ENCODE data around the gene SMARCAD1. TPM values are rescaled to one million over a fixed set of nuclear protein-coding genes. Genes with fewer than 3 reads are reported as not detected.
"Not testable (repeated sequence)": the region's sequence is repeated elsewhere in the genome, so short reads cannot be mapped to it uniquely, and the experiment has no call there.

SMARCAD1 gene
- total and polyA plus RNA-seq, 2 experiments from 2014 or later: 14.7 to 58.1 TPM

- peaks cover 5% of the 10 kb centered on the region for H3K36me3 ChIP-seq (replicated peaks; ENCODE audit: insufficient read depth, low read depth)
- 100% methylated on average over 1 of the region's 1 CpG for WGBS (ENCODE audit: low lambda C conversion rate, missing lambda C conversion rate)
Measured at GRCh38 chr4:94284889-94285288, 77.2 kb downstream of the SMARCAD1 start.

GRCh38 chr4:94285666-94286065, 78.0 kb downstream of the SMARCAD1 start:
- no peaks in the 10 kb centered on the region for H3K9me3 ChIP-seq (ENCODE audit: low read depth)
- no peaks in the 10 kb centered on the region for H3K9me2 ChIP-seq (replicated peaks; ENCODE audit: insufficient read depth)
- no peak overlapping the region for H3K4me2 ChIP-seq
- no peaks in the 10 kb centered on the region for H3K4me1 ChIP-seq (ENCODE audit: insufficient read depth)
- no peak overlapping the region for H3K4me3 ChIP-seq
- 94% methylated on average over 4 of the region's 4 CpGs for WGBS (ENCODE audit: low lambda C conversion rate, missing lambda C conversion rate)
- H3K27ac ChIP-seq: no peak overlapping the region
- no peaks in the 10 kb centered on the region for H3K79me2 ChIP-seq
- TF ChIP-seq, protein P1, sequence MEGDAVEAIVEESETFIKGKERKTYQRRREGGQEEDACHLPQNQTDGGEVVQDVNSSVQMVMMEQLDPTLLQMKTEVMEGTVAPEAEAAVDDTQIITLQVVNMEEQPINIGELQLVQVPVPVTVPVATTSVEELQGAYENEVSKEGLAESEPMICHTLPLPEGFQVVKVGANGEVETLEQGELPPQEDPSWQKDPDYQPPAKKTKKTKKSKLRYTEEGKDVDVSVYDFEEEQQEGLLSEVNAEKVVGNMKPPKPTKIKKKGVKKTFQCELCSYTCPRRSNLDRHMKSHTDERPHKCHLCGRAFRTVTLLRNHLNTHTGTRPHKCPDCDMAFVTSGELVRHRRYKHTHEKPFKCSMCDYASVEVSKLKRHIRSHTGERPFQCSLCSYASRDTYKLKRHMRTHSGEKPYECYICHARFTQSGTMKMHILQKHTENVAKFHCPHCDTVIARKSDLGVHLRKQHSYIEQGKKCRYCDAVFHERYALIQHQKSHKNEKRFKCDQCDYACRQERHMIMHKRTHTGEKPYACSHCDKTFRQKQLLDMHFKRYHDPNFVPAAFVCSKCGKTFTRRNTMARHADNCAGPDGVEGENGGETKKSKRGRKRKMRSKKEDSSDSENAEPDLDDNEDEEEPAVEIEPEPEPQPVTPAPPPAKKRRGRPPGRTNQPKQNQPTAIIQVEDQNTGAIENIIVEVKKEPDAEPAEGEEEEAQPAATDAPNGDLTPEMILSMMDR (IDR thresholded peaks at IDR 0.05; ENCODE audit: poor library complexity): no peak
- TF ChIP-seq EZH2 (IDR thresholded peaks at IDR 0.05; ENCODE audit: borderline replicate concordance) (no peak), EZH2phosphoT487 (IDR thresholded peaks at IDR 0.05; ENCODE audit: low read depth, severe bottlenecking, unreplicated experiment) (no peak)
- H4K20me1 ChIP-seq (ENCODE audit: insufficient read depth, poor library complexity, severe bottlenecking): no peaks in the 10 kb centered on the region
- DNase-seq (ENCODE audit: low spot score): no peak
- no peaks in the 10 kb centered on the region for H3K27me3 ChIP-seq
- no peak overlapping the region for H2AFZ ChIP-seq
- H3K36me3 ChIP-seq (replicated peaks; ENCODE audit: insufficient read depth, low read depth): peaks cover 6% of the 10 kb centered on the region

More at GRCh38 chr4:94284889-94285288, 77.2 kb downstream of the SMARCAD1 start:
- no peak for DNase-seq (ENCODE audit: low spot score)
- no peaks in the 10 kb centered on the region for H3K9me2 ChIP-seq (replicated peaks; ENCODE audit: insufficient read depth)
- H3K4me1 ChIP-seq (ENCODE audit: insufficient read depth): no peaks in the 10 kb centered on the region
- H3K79me2 ChIP-seq: no peaks in the 10 kb centered on the region
- H3K27ac ChIP-seq: no peak overlapping the region
- H4K20me1 ChIP-seq (ENCODE audit: insufficient read depth, poor library complexity, severe bottlenecking): no peaks in the 10 kb centered on the region
- H2AFZ ChIP-seq: no peak overlapping the region
- no peak overlapping the region for H3K4me3 ChIP-seq
- no peaks in the 10 kb centered on the region for H3K9me3 ChIP-seq (ENCODE audit: low read depth)
- no peaks in the 10 kb centered on the region for H3K27me3 ChIP-seq
- TF ChIP-seq, protein P1 (IDR thresholded peaks at IDR 0.05; ENCODE audit: poor library complexity): no peak
- TF ChIP-seq EZH2phosphoT487 (IDR thresholded peaks at IDR 0.05; ENCODE audit: low read depth, severe bottlenecking, unreplicated experiment) (no peak), EZH2 (IDR thresholded peaks at IDR 0.05; ENCODE audit: borderline replicate concordance) (no peak)
- no peak overlapping the region for H3K4me2 ChIP-seq

DNA sequence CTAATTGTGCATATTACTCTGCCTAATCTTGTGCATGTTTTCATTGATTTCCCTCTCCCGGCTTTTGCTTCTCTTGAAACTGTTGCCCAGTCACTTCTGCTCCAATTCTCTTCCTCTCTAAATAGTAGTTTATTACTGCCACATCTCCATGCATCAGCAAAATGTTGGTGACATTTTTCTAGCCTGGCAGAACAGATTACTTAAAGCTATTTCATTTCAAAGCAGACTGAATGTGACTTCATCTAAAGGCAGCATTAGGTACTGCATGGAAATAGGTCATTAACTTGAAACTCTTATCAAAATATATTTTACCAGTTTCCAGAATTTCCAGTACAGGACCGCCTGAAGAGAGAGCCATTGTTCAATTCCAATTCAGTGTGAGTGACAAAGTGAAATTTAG, 82.6 kb downstream of the SMARCAD1 start:
- WGBS (ENCODE audit: low lambda C conversion rate, missing lambda C conversion rate): 88% methylated on average over 2 of the region's 2 CpGs
- no peak for TF ChIP-seq EZH2phosphoT487 (IDR thresholded peaks at IDR 0.05; ENCODE audit: low read depth, severe bottlenecking, unreplicated experiment)
- TF ChIP-seq EZH2 (IDR thresholded peaks at IDR 0.05; ENCODE audit: borderline replicate concordance): no peak
- TF ChIP-seq, protein P1 (IDR thresholded peaks at IDR 0.05; ENCODE audit: poor library complexity): no peak
- H3K79me2 ChIP-seq: no peaks in the 10 kb centered on the region
- no peaks in the 10 kb centered on the region for H4K20me1 ChIP-seq (ENCODE audit: insufficient read depth, poor library complexity, severe bottlenecking)
- H3K27ac ChIP-seq: no peak overlapping the region
- H3K9me2 ChIP-seq (replicated peaks; ENCODE audit: insufficient read depth): no peaks in the 10 kb centered on the region
- H3K36me3 ChIP-seq (replicated peaks; ENCODE audit: insufficient read depth, low read depth): peaks cover 6% of the 10 kb centered on the region
- no peaks in the 10 kb centered on the region for H3K9me3 ChIP-seq (ENCODE audit: low read depth)
- no peaks in the 10 kb centered on the region for H3K4me1 ChIP-seq (ENCODE audit: insufficient read depth)
- H3K27me3 ChIP-seq: no peaks in the 10 kb centered on the region
- H3K4me2 ChIP-seq: no peak overlapping the region
- H2AFZ ChIP-seq: no peak overlapping the region
- no peak for DNase-seq (ENCODE audit: low spot score)
- H3K4me3 ChIP-seq: no peak overlapping the region

DNA sequence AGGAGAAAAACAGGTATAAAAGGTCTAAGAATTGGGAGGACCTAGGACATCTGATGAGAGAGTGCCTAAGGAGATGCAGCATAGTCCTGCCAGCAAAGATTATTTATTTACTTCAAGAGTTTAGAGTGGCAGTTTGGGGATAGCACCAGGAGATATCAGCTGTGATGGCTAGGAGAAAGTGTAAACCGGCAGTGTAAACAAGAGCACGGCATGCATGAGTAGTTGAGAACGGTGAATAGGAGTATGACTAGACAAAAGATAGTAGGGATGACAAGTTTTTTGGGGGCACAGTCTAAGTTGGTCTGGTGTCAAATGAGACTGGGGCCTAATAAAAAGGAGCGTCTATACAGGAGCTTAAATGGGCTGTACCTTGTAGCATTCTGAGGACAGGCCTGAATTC, 86.3 kb downstream of the SMARCAD1 start:
- not testable (repeated sequence) for H3K4me2 ChIP-seq; H3K27me3 ChIP-seq; H3K79me2 ChIP-seq; H3K9me2 ChIP-seq (replicated peaks; ENCODE audit: insufficient read depth); H4K20me1 ChIP-seq (ENCODE audit: insufficient read depth, poor library complexity, severe bottlenecking); DNase-seq (ENCODE audit: low spot score); H3K36me3 ChIP-seq (replicated peaks; ENCODE audit: insufficient read depth, low read depth); H3K27ac ChIP-seq; H3K4me3 ChIP-seq; H3K4me1 ChIP-seq (ENCODE audit: insufficient read depth); H3K9me3 ChIP-seq (ENCODE audit: low read depth); H2AFZ ChIP-seq
- WGBS (ENCODE audit: low lambda C conversion rate, missing lambda C conversion rate): 66% methylated on average over 4 of the region's 4 CpGs

DNA sequence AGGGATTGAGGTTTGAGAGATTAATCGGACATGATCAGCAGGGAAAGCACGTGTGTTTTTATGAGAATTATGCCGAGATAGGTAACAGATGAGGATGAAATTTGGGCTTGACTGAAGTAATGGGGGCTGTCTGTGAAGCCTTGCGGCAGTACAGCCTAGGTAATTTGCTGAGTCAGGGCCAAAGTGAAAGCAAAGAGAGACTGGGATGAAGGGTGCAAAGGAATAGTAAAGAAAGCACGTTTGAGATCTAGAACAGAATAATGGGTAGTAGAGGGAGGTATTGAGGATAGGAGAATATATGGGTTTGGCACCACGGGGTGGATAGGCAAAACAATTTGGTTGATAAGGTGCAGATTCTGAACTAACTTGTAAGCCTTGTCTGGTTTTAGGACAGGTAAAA, 87.8 kb downstream of the SMARCAD1 start:
- not testable (repeated sequence) for H3K4me1 ChIP-seq (ENCODE audit: insufficient read depth); H3K36me3 ChIP-seq (replicated peaks; ENCODE audit: insufficient read depth, low read depth); H3K9me3 ChIP-seq (ENCODE audit: low read depth); H4K20me1 ChIP-seq (ENCODE audit: insufficient read depth, poor library complexity, severe bottlenecking); H3K27me3 ChIP-seq; H3K9me2 ChIP-seq (replicated peaks; ENCODE audit: insufficient read depth); H3K4me3 ChIP-seq; H2AFZ ChIP-seq; H3K4me2 ChIP-seq; H3K27ac ChIP-seq; DNase-seq (ENCODE audit: low spot score); H3K79me2 ChIP-seq
- 67% methylated on average over 6 of the region's 6 CpGs for WGBS (ENCODE audit: low lambda C conversion rate, missing lambda C conversion rate)
